HG03571 (cell line): ENCODE results near the gene ITGA4.
A peak's percentile ranks its signal among the peaks of the same experiment; 100 is the strongest.

ENCODE experiments used
- ATAC-seq: cut with Tn5 transposase; IDR thresholded peaks from one replicate; pipeline ENCODE4 v1.9.1; 2021; ENCODE audit not compliant: unreplicated experiment

The ITGA4 gene

DNA sequence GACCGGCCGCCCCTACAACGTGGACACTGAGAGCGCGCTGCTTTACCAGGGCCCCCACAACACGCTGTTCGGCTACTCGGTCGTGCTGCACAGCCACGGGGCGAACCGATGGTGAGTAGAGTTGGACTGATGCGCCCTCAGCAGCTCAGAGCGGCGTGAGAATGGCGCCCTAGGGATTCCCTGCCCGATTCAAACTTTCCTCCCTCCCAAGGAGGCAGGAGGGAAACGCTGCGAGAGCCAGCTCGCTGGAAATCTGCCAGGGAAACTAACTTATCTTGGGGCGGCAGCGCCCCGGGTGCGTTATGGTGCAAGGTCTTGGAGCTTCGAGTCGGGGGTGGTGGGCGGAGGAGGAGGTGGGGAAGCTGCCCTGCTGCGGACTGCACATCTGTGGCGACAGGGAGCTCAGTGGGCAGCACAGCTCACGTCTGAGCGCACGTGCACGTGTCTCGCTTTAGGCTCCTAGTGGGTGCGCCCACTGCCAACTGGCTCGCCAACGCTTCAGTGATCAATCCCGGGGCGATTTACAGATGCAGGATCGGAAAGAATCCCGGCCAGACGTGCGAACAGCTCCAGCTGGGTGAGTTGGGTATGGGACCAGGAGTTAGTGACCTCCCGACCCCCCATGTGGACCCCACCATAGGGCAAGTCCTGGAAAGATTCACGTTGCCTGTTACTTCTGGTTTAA, 697 bp downstream of the ITGA4 start:
- ATAC-seq, result peak; percentile 28

- ATAC-seq, result no peak
Observed at GRCh38 chr2:181458871-181459270, 1.7 kb downstream of the ITGA4 start.

GRCh38 chr2:181459621-181460021, 2.4 kb downstream of the ITGA4 start:
- ATAC-seq, result no peak

DNA sequence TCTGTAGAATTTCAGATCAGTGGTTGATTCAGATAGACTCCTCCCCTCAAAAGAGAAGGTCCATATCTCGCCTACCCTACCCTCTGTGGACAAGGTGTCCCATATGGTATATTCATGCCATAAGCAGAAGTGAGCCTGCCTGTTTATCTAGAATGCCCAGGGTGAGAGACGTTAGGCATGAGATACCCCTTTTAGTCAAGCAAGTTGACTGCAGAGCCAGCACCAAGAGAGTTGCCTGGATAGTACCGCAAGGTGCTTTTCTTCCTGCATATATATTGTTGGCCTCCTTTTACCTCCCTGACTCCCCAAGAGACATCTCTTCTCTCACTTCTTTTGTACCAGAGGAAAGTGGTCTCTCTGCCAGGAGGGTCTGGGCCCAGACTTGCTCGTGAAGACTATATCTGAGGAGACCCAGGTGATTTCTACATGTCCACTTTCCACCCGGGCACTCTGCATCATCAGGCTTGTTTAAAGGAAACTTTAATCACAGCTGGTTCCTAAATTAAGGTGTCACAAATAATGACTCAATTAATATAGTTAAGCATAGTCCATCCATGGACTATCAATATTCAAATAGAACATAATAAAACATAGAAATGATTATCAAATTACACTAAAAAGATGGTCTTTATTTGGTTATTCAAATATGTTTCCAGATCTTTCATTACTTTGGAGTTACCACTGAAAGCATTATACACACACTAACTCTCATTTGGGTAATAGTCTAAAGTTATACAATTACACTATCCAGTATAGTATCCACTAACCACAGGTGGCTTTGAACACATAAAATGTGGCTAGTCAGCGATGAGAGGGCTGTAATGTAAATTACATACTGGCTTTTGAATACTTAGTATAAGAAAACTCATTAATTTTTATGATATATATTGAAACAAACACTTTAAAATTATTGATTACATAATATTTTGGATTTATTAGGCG, 4.1 kb downstream of the ITGA4 start:
- no peak for ATAC-seq

- ATAC-seq, result peak; percentile 29
Observed at GRCh38 chr2:181462033-181462432, 4.8 kb downstream of the ITGA4 start.

DNA sequence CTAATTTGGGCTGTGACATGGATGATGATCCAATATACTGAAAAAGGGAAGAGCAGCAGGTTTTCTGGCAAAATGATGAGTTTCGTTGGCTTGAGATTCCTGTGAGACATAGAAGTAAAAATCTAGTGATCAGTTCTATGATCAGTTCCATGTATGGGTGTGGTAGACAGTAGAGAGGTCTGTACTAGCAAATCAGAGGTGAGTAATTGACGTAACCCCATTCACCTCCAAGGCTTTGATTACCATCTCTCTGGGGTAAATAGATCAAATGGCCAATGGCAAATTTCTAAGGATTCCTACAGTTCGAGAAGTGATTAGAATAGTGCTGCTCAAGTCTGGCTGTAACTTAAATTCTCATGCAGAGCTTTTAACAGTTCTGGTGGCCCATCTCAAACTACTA, 6.4 kb downstream of the ITGA4 start:
- no peak for ATAC-seq

DNA sequence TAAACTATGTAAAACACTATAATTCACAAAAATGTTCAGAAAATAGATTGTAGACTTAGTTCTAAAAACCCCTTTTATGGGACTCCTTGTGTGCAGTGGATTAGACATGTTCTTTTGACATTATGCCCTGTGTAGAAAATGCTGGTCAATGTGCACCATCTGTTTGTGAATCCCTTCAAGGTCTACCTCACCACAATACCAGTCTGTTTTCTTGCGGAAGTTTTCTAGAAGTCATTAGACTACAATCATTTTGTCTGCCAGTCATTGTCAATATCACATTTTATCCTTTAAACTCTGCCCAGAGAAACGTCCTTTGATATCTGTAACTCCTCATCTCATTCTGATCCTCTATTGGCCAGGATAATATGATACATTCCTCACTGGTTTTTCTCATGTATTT, 7.8 kb downstream of the ITGA4 start:
- no peak for ATAC-seq

DNA sequence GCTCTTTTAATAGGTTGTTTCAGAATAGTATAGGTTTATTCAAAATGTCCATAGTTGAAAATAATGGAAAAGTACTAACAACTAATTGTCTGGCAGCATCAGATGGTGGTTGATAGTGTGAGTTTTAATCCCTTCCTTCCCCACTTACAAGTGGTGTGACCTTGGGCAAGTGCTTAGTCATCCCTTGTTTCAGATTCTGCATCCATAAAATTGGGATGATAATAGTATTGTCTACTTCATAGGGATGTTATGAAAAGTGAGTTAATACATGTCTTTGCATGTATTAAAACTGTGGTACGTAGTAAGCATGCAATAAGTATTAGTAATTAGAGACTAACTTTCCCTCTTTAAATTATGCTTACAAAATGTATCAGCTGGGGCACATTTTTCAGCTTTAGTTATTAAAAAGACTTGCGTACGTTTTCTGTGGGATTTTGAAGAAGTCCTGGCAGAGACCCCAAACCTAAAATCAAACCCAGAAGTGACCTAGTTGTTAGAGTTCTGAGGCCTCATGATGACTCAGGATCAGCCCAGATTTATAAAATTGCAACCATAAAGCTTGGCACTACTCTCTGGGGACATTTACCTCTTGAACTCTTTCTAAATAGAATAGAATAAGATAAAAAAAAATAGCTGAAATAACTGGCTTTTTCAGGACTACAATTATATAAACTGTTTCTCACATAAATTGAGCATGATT, 8.6 kb downstream of the ITGA4 start:
- no peak for ATAC-seq

DNA sequence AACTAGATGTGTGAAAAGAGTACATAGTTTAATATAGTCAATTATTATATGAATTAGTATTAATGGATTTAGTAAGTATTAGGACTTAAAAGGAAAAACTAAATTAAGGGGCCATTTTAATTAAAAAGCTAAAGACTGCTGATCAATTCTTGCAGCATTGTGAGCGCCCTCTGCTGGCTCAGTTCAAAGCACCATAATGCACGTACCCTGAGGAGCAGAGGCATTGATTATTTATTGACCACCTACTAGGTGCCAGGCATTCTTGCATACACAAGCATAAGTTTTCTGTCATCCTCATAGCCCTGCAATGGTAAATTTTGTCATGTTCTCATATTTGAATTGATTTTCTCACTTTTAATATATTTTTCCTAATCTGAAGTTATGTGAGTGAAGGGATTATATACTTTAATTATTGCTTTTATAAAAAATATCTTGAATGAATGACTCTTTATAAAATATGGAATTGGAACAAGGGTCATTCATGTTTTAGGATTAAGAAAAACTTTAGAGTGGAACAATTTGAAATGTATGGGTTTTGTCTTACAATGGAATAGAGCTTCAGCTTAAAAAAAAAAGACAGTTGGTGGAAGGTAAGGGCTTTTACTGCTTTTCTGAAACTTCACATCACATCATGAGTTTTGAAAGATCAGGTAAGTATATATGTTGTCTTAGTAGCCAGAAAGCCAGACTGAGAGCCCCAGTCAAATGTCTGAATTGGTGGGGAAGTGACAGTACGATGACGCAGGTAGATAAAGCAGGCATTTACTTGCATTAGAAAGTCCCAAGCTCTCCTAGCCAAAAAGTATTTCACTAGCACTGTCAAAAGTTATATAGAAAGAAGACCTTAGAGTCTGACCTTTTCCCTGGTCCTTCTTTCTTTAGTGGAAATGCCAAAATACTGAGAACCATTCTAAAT, 9.7 kb downstream of the ITGA4 start:
- no peak for ATAC-seq

DNA sequence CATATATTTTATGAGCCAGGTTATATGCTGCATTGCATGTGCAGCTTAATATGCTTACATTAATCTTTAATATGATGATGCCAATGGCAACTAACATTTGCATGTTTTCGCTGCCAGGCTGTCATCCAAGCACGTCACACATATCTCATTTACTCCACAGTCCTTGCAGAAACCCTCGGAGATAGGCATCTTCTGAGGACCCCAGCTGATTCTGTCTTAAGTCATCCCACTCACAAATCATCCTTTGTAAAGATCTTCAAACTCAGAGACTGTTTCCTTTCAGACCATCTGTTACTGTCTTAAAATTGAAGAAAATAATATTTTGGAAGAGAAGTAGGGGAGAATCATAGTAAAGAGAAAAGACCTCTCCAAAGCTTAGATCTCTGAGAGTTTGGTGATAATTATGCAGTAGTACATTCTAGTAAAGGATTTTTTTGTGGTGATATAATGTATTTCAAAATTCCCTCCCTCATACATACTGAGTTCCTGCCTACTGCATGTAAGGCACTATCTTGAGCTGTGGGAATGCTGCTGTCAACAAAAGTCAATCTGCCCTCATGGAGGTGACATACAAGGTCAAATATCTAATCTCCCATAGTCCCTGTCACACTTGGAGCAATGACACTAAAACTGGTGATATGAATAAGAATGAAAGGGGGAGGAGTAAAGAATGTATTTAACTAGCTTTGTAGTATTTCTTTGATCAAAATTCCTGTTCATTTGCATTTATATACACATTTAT, 11.0 kb downstream of the ITGA4 start:
- no peak for ATAC-seq

DNA sequence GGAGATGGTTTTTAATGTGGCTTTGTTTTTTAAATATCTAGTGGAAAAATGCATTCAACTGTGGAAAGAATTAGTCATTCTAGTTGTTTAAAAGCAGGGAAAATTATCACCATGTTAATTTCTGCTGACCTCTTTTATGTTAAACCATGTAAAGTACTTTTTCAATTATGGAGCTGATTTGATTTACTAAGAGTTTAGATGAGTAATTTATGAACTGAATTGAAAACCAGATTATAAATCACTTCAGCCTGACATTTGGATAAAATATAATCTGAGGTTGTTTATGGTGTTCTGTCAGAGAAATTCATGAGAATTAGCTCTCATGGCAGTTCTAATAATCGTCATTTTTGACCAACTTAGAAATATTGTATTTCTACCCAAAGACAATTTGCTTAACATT, 11.6 kb downstream of the ITGA4 start:
- no peak for ATAC-seq

DNA sequence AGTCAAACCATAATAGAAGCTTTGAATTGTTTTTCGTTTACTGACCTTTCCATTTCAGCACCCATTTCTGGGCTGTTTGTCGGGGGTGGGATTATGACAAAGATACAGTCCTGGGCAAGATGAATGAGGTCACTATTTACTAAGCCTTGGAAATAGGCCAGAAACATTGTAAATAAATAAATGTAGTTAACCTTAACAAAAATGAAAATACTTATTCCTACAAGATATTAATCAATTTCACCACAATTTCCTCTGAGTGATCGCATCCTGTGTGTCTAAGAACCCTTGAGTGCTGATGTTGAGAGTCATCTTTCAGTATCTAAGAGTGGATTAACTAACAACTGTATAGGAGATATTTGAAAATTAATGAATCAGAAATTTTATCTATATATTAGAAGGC, 14.0 kb downstream of the ITGA4 start:
- ATAC-seq, result no peak

- no peak for ATAC-seq
Observed at GRCh38 chr2:181471783-181472182, 14.6 kb downstream of the ITGA4 start.

- ATAC-seq, result no peak
Observed at GRCh38 chr2:181472990-181473389, 15.8 kb downstream of the ITGA4 start.

DNA sequence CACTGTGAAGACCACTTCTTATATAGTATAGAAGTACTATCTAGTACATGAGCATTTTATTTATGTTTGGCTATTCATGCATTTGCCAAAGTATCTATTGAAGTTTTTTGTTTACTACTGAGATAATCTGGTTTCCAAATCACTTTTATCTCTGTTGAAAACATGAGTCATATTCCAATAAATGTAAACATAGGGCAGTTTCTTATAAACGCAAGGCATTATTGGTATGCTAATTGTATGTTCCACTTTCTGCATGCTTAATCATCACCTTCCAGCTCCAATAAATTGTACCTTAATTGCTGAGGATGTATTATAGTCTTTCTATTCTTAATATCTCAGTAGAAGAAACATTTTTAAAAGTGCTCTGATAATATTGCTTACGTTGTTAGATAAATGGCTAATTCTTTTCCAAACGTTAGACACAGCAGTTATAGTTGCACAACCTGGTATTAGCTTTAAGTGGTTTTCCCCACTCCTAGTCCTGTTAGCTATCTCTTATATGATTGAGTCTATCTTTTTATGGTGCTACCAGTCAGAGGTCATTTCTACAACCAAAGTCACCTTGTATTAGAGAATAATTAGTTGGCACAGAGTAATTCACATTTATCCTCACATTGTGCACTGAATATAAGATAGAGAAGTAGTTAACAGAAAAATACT, 17.2 kb downstream of the ITGA4 start:
- ATAC-seq, result no peak

- ATAC-seq, result no peak
Observed at GRCh38 chr2:181483211-181483610, 26.0 kb downstream of the ITGA4 start.

DNA sequence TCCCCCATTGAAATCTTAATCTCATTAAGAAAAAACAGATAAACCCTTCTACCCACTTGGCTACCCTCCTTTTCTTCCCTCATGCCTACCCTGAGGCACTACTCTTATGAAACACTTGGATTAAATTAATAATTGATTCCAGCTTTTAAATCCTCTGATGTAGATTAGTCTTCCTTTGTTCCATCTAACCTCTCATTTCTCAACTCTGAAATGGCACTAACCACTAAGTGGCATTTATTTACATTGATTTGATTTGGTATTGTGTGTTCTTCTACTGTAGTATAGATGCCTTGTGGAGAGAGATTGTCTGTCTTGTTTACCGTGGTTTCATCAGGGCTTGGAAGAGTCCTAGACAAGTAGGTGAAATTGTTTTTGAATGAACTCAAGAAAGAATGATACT, 26.7 kb downstream of the ITGA4 start:
- ATAC-seq, result no peak

GRCh38 chr2:181484851-181485637, 27.9 kb downstream of the ITGA4 start:
- ATAC-seq, result no peak

DNA sequence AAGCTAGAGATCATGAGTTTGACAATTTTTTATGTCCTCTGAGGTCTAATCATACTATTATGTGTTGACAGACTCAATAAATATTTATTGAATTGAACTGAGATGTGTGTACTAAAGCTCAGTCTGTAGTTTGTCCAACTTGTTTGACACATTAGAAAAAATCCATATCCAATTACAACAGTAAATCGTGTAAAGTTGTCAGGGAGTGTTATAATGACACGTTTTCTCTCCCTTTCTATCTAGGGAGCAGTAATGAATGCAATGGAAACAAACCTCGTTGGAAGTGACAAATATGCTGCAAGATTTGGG, 28.4 kb downstream of the ITGA4 start:
- ATAC-seq, result no peak
